ENCODE measurements around the gene MVP. TPM values are rescaled to one million over a fixed set of nuclear protein-coding genes. Genes with fewer than 3 reads are reported as not detected.

MVP gene
- total RNA-seq, 1 experiment from 2014 or later, result 239 TPM

DNA sequence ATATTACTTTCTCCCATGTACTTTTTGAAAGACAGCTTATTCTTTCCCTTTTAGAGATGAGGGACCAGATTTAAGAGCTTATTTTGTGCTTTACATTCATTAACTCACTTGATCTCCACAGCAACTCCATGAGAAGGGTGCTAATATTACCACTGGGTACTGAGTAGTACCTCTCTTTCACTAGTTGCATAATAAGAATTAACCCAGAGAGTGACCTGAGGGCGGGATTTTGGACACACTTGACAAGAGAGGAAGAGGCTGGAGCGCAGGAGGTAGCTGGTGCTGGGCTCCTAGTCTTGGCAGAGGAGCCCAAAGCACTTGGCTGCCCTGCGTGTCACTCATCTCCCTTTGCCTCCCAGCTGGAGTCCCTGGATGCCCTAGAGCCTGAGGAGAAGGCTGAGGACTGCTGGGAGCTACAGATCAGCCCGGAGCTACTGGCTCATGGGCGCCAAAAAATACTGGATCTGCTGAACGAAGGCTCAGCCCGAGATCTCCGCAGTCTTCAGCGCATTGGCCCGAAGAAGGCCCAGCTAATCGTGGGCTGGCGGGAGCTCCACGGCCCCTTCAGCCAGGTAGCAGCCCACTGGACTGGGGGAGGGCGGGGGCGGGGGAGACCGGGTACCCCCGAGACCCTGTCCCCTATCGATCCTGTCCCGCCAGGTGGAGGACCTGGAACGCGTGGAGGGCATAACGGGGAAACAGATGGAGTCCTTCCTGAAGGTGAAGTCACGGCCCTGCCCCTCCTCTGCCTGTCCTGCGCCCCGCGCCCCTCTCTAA is 15.6 kb upstream of the MVP start:
- no peak for DNase-seq (ENCODE audit: low spot score)

GRCh38 chr16:29805232-29806098 is 14.8 kb upstream of the MVP start:
- DNase-seq (ENCODE audit: low spot score), result peak; percentile 93

GRCh38 chr16:29806099-29806579 is 14.1 kb upstream of the MVP start, which contains the start of gene MAZ:
Gene MAZ (plus strand): TSS chr16:29806529. CDS start chr16:29806702, 173 bp downstream.
- peak; percentile 80 for DNase-seq (ENCODE audit: low spot score)

- no peak for DNase-seq (ENCODE audit: low spot score)
Observed at GRCh38 chr16:29806641-29807425, 13.4 kb upstream of the MVP start.

GRCh38 chr16:29807426-29808218 is 12.6 kb upstream of the MVP start:
- DNase-seq (ENCODE audit: low spot score), result peak; percentile 86

DNA sequence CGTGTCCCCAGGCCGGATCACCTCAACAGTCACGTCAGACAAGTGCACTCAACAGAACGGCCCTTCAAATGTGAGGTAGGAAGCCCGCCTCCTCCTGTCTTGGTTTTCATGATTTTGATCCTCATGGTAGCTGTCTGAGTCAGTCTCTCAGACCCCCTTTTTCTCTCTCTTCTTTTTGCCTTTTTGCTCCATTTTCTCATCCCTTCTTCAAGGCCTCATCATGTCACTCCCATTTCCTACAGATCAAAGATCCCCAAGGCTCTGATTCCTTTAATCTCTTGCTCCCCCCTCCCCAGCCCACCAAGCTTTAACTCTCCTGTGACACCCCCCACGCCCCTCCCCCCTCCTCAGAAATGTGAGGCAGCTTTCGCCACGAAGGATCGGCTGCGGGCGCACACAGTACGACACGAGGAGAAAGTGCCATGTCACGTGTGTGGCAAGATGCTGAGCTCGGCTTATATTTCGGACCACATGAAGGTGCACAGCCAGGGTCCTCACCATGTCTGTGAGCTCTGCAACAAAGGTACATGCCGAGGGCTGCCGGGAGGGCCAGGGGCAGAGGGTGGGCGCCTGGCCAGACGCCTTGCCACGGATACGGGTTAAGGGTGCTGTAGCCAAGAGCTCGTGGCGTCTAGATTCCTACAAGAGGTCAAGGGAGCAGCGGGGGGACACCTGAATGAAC is 11.9 kb upstream of the MVP start:
- DNase-seq (ENCODE audit: low spot score), result no peak

DNA sequence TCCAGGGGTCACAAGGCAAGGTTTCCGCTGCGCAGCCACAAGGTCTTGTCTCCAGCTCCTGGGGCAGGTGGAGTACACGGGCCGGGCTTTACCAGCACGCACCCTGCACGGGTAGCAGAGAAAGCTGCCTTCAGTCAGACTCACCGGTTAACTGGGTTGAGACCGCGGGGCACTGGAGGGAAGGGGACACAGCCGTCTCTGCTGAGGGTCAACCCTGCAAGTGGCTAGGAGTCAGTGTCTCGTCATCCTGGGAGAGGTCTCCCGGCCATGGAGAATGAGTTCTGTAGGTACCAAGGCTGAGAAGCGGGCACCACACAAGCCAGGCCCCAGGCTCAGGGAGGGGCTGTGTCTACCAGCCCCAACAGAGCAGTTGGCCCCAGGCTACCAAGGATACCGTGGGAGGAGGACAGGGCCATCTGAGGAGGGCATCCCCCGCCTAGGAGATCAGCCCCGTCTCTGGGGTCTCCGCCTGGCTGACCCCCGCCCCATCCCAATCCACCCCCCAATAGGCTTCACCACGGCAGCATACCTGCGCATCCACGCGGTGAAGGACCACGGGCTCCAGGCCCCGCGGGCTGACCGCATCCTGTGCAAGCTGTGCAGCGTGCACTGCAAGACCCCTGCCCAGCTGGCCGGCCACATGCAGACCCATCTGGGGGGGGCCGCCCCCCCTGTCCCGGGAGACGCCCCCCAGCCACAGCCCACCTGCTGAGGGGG is 11.1 kb upstream of the MVP start:
- DNase-seq (ENCODE audit: low spot score), result no peak

- no peak for DNase-seq (ENCODE audit: low spot score)
Observed at GRCh38 chr16:29809850-29810698, 10.2 kb upstream of the MVP start.

DNA sequence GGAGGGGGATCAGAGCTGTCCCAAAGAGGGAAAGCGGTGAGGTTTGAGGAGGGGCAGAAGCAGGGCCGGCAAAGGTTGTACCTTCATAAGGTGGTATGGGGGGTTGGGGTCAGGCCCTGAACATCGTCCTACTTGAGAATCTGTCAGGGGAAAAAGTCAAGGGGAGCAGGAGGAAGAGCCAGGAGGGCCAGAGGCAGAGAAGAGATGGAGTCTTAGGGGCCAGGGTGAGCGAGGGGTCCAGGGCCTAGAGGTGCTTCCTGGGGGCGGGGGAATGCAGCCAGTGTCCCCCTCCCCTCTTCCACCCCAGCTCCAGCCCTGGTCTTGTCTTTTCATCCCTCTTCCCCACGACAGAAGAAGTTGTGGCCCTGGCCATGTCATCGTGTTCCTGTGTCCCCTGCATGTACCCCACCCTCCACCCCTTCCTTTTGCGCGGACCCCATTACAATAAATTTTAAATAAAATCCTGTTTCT is 9.5 kb upstream of the MVP start:
- no peak for DNase-seq (ENCODE audit: low spot score)

DNA sequence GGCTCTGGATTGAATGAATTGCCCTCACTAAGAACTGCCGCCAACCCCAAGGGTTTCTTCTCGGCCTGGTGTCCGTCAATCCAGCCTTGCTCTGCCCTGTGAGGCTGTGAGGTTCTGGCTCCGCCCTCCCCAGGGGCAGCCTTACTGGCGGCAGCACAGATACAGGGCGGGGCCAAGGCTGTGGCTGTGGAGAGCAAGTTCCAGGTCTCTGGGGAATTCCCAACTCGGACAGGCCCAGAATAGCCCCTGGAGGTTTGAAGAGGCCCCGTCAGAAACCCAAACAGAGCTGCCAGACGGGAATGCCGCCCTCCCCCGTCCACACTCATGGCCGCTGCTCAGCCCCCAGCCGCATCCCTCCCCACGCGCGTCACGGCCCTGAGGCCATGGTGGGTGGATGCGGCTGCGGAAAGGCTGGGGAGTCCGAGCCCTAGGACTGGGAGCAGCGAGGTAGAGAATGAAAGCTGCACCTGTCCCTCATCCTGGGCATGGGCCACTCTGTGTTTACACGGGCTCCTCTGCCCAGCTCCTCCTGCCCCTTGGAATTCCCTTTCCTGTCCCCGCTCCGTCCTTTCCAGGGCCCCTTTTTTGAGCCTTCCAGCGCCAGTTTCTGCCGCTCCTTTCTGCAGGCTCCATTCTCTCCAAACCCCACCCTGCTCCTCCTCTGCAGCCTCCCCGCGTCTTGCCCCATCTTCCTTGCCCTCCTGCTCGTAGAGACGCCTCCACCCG is 8.9 kb upstream of the MVP start:
- DNase-seq (ENCODE audit: low spot score), result peak; percentile 98

DNA sequence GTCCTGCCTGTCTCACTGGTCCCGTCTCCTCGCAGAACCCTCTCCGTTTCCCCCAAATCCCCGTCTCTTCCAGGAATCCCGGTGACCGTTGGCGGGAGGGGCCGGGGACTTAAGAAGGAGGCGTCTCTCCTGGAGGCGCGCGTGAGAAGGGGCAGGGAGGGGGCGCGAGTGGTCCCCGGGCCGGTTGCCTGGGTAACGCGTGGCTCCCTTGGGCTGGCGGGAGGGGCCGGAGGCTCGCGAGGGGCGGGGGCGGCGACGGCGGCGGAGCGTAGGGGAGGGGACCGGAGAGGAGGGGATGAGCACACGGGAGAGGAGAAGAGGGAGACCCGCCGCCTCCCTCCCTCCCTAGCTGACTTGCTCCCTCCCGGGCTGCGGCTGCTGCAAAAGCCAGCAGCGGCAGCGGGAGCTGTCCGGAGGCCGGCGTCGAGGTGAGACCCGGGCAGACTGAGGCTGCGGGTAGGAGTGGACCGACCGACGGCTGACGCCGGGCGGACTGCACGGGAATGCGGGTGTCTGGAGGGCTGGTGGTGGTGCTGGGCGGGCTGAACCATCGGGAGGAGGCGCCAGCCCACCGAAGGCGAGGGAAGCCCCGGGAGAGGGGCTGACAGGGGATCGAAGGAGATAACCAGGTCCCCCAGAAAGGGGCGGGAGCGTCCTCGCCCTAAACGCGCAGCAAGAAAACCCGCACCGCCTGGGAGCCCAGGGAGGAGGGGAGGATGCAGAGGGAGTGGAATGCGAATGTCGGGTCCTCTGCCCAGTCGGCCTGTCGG is 8.2 kb upstream of the MVP start, which contains the start of gene PRRT2:
PRRT2 (plus strand) TSS at position 298 of the 770 bp plus-strand sequence. CDS start 862 bp downstream, outside the sequence.
- no peak for DNase-seq (ENCODE audit: low spot score)

- DNase-seq (ENCODE audit: low spot score), result no peak
Observed at GRCh38 chr16:29812754-29813643, 7.3 kb upstream of the MVP start.

DNA sequence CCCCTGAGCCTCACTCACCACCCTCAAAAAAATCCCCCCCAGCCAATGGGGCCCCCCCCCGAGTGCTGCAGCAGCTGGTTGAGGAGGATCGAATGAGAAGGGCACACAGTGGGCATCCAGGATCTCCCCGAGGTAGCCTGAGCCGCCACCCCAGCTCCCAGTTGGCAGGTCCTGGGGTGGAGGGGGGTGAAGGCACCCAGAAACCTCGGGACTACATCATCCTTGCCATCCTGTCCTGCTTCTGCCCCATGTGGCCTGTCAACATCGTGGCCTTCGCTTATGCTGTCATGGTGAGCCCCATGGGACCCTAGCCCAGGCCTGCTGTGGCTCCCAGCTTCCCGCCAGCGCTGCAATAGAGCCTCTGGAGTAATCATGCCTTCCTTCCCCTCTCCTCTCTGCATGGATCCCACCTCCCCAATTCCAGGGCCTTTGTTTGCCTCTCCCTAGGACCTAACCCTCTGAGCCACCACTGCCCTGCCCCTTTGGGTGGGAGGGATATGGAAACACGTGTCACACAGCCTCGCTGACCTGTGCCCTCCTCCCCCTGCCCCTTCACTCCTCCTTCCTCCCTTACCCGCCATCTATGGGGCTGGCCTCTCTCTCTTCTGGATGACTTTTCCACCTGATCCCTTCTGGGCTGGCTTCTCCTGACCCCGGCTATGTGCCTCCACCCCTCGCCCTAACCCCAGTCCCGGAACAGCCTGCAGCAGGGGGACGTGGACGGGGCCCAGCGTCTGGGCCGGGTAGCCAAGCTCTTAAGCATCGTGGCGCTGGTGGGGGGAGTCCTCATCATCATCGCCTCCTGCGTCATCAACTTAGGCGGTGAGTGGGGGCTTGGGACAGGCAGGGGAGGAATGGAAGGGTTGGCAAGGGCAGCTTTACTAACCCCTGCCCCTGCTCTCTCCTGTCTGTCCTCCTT is 6.4 kb upstream of the MVP start:
- no peak for DNase-seq (ENCODE audit: low spot score)

GRCh38 chr16:29814592-29814991 is 5.7 kb upstream of the MVP start:
- no peak for DNase-seq (ENCODE audit: low spot score)
